Mesendoderm (in vitro differentiated cells): ENCODE data around the gene PMM1.

ENCODE experiments used
- DNase-seq: peaks from one replicate; pipeline ENCODE4 v3.0.0; 2013
- H2AK5ac ChIP-seq: 2 replicates; pipeline ENCODE4 v1.6.1; 2013; ENCODE audit warnings: low read length, inconsistent platforms
- H2BK120ac ChIP-seq: 2 replicates; pipeline ENCODE4 v1.6.1; 2013; ENCODE audit warnings: low read depth, mild to moderate bottlenecking, low read length, moderate library complexity, mixed read lengths
- H2BK15ac ChIP-seq: replicated peaks from 2 replicates; pipeline ENCODE4 v1.6.1; 2013; ENCODE audit warnings: low read depth, mild to moderate bottlenecking, moderate library complexity
- H2BK5ac ChIP-seq: 2 replicates; pipeline ENCODE4 v1.6.1; 2013; ENCODE audit warnings: low read length, inconsistent platforms
- H3K18ac ChIP-seq: 2 replicates; pipeline ENCODE4 v1.6.1; 2013; ENCODE audit warnings: mild to moderate bottlenecking, low read length, mixed read lengths
- H3K23ac ChIP-seq: one replicate; pipeline ENCODE4 v1.6.1; 2013; ENCODE audit warnings: low read length
- H3K27ac ChIP-seq: 2 replicates; pipeline ENCODE4 v1.5.1; 2013; ENCODE audit warnings: low read depth, mild to moderate bottlenecking, inconsistent platforms, low read length, moderate library complexity
- H3K27me3 ChIP-seq: 2 replicates; pipeline ENCODE4 v1.6.1; 2013; ENCODE audit warnings: low read length, control low read depth, mild to moderate bottlenecking, inconsistent platforms; ENCODE audit not compliant: insufficient read depth, poor library complexity
- H3K36me3 ChIP-seq: 2 replicates; pipeline ENCODE4 v1.6.1; 2013; ENCODE audit warnings: low read length, inconsistent platforms; ENCODE audit not compliant: control insufficient read depth, insufficient read depth
- H3K4ac ChIP-seq: one replicate; pipeline ENCODE4 v1.6.1; 2013; ENCODE audit warnings: low read depth, mild to moderate bottlenecking, low read length, moderate library complexity
- H3K4me1 ChIP-seq: 2 replicates; pipeline ENCODE4 v1.6.1; 2013; ENCODE audit warnings: low read depth, low read length, inconsistent platforms; ENCODE audit not compliant: control insufficient read depth
- H3K4me2 ChIP-seq: 2 replicates; pipeline ENCODE4 v1.6.1; 2013; ENCODE audit warnings: low read length
- H3K4me3 ChIP-seq: 2 replicates; pipeline ENCODE4 v1.5.1; 2013; ENCODE audit warnings: mild to moderate bottlenecking, low read length
- H3K56ac ChIP-seq: one replicate; pipeline ENCODE4 v1.6.1; 2013; ENCODE audit warnings: low read length
- H3K79me1 ChIP-seq: 2 replicates; pipeline ENCODE4 v1.6.1; 2013; ENCODE audit warnings: low read length, inconsistent platforms
- H3K79me2 ChIP-seq: 2 replicates; pipeline ENCODE4 v1.6.1; 2013; ENCODE audit warnings: mild to moderate bottlenecking, low read length; ENCODE audit not compliant: control insufficient read depth, insufficient read depth
- H3K9ac ChIP-seq: 2 replicates; pipeline ENCODE4 v1.6.1; 2013; ENCODE audit warnings: low read length, inconsistent platforms
- H4K5ac ChIP-seq: one replicate; pipeline ENCODE4 v1.6.1; 2013; ENCODE audit warnings: low read length
- H4K8ac ChIP-seq: one replicate; pipeline ENCODE4 v1.6.1; 2013; ENCODE audit warnings: low read depth, mild to moderate bottlenecking, control low read depth, low read length, moderate library complexity
- WGBS: extraction: QIAGEN DNeasy Blood & Tissue Kit; methylation state at CpG from one replicate; pipeline ENCODE4 v1.1.7; 2013; ENCODE audit warnings: low lambda C conversion rate, missing lambda C conversion rate; ENCODE audit not compliant: insufficient coverage; ENCODE audit errors: extremely low coverage; 5-methylcytosine and 5-hydroxymethylcytosine counted together

PMM1 gene

GRCh38 chr22:41544671-41545476, 44.8 kb downstream of the PMM1 start:
- Histone ChIP-seq H3K36me3 (no peaks in the 10 kb centered on the region), H3K23ac (no peak overlapping the region), H2BK15ac (no peak overlapping the region), H3K79me2 (peaks cover 31% of the 10 kb centered on the region), H3K4me1 (no peaks in the 10 kb centered on the region), H3K4ac (no peak overlapping the region), H3K9ac (no peak overlapping the region), H3K79me1 (peaks cover 16% of the 10 kb centered on the region), H3K4me3 (no peak overlapping the region), H4K8ac (no peak overlapping the region), H3K18ac (no peak overlapping the region), H2AK5ac (no peak overlapping the region), H2BK120ac (no peak overlapping the region), H2BK5ac (no peak overlapping the region), H3K56ac (no peak overlapping the region), H3K4me2 (no peak overlapping the region), H4K5ac (no peak overlapping the region), H3K27me3 (no peaks in the 10 kb centered on the region), H3K27ac (no peak overlapping the region)
- no CpG with 5 or more reads among the region's 21 CpGs for WGBS
- no peak for DNase-seq

DNA sequence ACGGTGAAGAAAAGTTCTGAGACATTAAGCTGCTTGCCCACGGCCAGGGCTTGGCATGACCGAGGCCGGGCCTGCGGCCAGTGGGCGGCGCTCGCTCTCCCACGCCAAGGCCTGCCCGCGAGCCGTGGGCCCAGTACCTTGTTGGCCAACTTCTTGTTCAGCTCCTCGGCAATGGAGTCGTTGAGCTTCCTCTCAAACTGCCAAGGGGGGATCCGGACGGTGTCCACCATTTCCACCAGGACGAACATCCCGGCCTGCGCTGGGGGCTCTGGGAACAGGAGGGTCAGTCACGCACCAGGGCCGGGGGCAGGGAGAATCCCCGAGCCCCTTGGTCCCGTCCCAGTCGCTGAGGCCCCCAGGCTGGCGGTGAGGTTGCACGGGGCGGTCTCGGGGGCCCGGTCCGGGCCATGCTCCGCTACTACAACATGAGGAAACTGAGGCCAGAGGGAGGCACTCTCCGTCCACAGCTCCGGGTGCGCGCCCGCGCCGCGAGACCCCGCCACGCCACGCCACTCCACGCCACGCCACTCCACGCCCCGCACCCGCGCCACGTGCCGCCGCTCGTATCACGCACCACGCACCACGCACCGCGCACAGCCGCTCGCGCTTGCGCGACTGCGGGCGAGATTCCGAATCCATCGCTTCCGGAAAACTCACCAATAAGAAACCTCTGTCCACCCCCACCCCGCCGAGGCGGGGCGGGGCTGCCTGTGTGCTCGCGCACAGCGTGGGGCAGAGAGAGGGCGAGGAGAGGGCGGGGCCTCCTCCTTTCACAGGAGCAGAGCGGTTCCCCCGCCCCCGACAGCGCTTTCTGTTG, 45.6 kb downstream of the PMM1 start, which contains the start of gene POLR3H:
Gene POLR3H (minus strand): TSS at position 617 of the 817 bp plus-strand sequence. CDS start 369 bp downstream, at position 248.
- H3K4me2 ChIP-seq = peak within 1 kb of the TSS; percentile 47
- peak within 1 kb of the TSS; percentile 92 for H3K9ac ChIP-seq
- no peaks in the 10 kb centered on the region for H3K36me3 ChIP-seq
- no peak within 1 kb of the TSS for H2AK5ac ChIP-seq
- WGBS = no CpG with 5 or more reads among the region's 80 CpGs
- H3K27ac ChIP-seq = peak within 1 kb of the TSS; percentile 48
- peaks cover 17% of the 10 kb centered on the region for H3K79me1 ChIP-seq
- peaks cover 31% of the 10 kb centered on the region for H3K79me2 ChIP-seq
- no peaks in the 10 kb centered on the region for H3K27me3 ChIP-seq
- no peak within 1 kb of the TSS for H4K8ac ChIP-seq
- H3K18ac ChIP-seq = no peak within 1 kb of the TSS
- no peak within 1 kb of the TSS for H2BK120ac ChIP-seq
- no peaks in the 10 kb centered on the region for H3K4me1 ChIP-seq
- H3K23ac ChIP-seq = no peak within 1 kb of the TSS
- DNase-seq = peak; percentile 99
- H2BK5ac ChIP-seq = no peak within 1 kb of the TSS
- H3K56ac ChIP-seq = peak within 1 kb of the TSS; percentile 91
- peak within 1 kb of the TSS; percentile 56 for H3K4ac ChIP-seq
- no peak within 1 kb of the TSS for H4K5ac ChIP-seq
- no peak within 1 kb of the TSS for H2BK15ac ChIP-seq
- peak within 1 kb of the TSS; percentile 73 for H3K4me3 ChIP-seq

GRCh38 chr22:41542224-41542623, 47.4 kb downstream of the PMM1 start:
- no peak overlapping the region for H4K5ac ChIP-seq
- H3K4me2 ChIP-seq = no peak overlapping the region
- peaks cover 31% of the 10 kb centered on the region for H3K79me2 ChIP-seq
- H3K36me3 ChIP-seq = no peaks in the 10 kb centered on the region
- H3K27ac ChIP-seq = no peak overlapping the region
- no peak overlapping the region for H3K9ac ChIP-seq
- H3K4me3 ChIP-seq = no peak overlapping the region
- H3K27me3 ChIP-seq = no peaks in the 10 kb centered on the region
- H4K8ac ChIP-seq = no peak overlapping the region
- no peak overlapping the region for H2BK15ac ChIP-seq
- H3K79me1 ChIP-seq = peaks cover 17% of the 10 kb centered on the region
- H2AK5ac ChIP-seq = no peak overlapping the region
- no peak overlapping the region for H3K4ac ChIP-seq
- no peak overlapping the region for H3K56ac ChIP-seq
- no CpG with 5 or more reads among the region's 4 CpGs for WGBS
- no peaks in the 10 kb centered on the region for H3K4me1 ChIP-seq
- no peak for DNase-seq
- no peak overlapping the region for H2BK5ac ChIP-seq
- H3K18ac ChIP-seq = no peak overlapping the region
- no peak overlapping the region for H3K23ac ChIP-seq
- no peak overlapping the region for H2BK120ac ChIP-seq

DNA sequence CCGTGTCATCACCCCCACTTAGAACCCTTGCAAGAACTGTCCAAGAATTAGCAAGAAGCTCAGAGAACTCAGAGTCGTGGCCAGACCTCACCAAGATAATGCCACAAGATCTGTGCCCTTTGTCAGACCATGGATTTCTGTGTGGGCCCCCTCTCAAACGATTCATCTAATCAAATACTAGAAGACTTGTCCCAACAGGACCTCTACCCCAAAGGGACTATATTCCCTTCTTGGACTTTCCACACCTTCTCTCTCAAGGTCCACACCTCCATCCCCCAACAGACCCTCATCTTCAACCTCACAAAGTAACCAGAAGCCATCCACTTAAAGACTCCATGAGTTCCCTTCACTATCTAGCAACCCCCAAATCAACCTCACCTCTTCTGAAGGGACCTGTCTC, 48.2 kb downstream of the PMM1 start:
- Histone ChIP-seq H3K4ac (no peak overlapping the region), H3K4me2 (no peak overlapping the region), H3K9ac (no peak overlapping the region), H2BK15ac (no peak overlapping the region), H3K18ac (no peak overlapping the region), H3K4me3 (no peak overlapping the region), H3K79me2 (peaks cover 31% of the 10 kb centered on the region), H3K4me1 (no peaks in the 10 kb centered on the region), H3K56ac (no peak overlapping the region), H3K27me3 (no peaks in the 10 kb centered on the region), H3K79me1 (peaks cover 19% of the 10 kb centered on the region), H3K23ac (no peak overlapping the region), H2BK5ac (no peak overlapping the region), H4K8ac (no peak overlapping the region), H3K27ac (no peak overlapping the region), H2BK120ac (no peak overlapping the region), H2AK5ac (no peak overlapping the region), H4K5ac (no peak overlapping the region), H3K36me3 (no peaks in the 10 kb centered on the region)
- no peak for DNase-seq
- WGBS = no CpG with 5 or more reads among the region's 3 CpGs

- H3K9ac ChIP-seq = no peak overlapping the region
- H3K23ac ChIP-seq = no peak overlapping the region
- no peak overlapping the region for H3K27ac ChIP-seq
- no peak for DNase-seq
- peaks cover 31% of the 10 kb centered on the region for H3K79me2 ChIP-seq
- H3K36me3 ChIP-seq = no peaks in the 10 kb centered on the region
- H2AK5ac ChIP-seq = no peak overlapping the region
- H3K4me2 ChIP-seq = no peak overlapping the region
- H2BK120ac ChIP-seq = no peak overlapping the region
- no CpG with 5 or more reads among the region's 7 CpGs for WGBS
- H3K4ac ChIP-seq = no peak overlapping the region
- H3K18ac ChIP-seq = no peak overlapping the region
- no peak overlapping the region for H3K56ac ChIP-seq
- H4K5ac ChIP-seq = no peak overlapping the region
- no peaks in the 10 kb centered on the region for H3K27me3 ChIP-seq
- no peak overlapping the region for H4K8ac ChIP-seq
- no peak overlapping the region for H3K4me3 ChIP-seq
- H3K79me1 ChIP-seq = peaks cover 19% of the 10 kb centered on the region
- no peak overlapping the region for H2BK15ac ChIP-seq
- H3K4me1 ChIP-seq = no peaks in the 10 kb centered on the region
- no peak overlapping the region for H2BK5ac ChIP-seq
These were observed 49.3 kb downstream of the PMM1 start for GRCh38 chr22:41540365-41540764.
